T-helper 2 cell (primary cell): Measurements from ENCODE around the gene FHIT.

Experiments
- DNase-seq, 5 experiments: peaks; one replicate each; pipeline versions ENCODE4 v3.0.0 to v3.0.0-alpha.2; 2012 to 2022

Gene FHIT

DNA sequence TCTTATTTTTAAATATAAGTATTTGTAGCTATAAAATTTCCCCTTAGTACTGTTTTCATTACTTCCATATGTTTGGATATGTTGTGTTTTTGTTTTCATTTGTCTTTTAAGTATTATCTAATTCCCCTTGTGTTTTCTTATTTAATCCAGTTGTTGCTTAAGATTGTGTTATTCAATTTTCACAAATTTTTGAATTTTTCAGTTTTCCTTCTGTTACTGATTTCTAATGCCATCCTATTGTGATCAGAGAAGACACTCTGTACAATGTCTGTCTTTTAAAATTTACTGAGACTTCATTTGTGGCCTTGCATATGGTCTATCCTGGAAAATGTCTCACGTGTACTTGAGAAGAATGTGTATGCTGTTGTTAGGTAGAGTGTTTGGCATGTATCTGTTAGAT, 1405.9 kb downstream of the FHIT start:
- DNase-seq, result no peak

DNA sequence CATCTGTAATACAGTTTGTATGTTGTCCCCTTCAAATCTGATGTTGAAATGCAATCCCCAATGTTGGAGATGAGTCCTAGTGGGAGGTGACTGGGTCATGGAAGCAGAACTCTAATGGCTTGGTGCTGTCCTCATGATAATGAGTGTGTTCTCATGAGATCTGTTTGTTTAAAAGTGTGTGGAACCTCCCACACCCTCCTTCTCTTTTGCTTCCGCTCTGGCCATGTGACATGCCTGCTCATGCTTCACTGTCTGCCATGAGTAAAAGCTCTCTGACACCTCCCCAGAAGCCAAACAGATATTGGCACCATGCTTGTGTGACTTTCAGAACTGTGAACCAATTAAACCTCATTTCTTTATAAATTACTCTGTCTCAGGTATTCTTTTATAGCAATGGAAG, 1407.4 kb downstream of the FHIT start:
- DNase-seq, result no peak

DNA sequence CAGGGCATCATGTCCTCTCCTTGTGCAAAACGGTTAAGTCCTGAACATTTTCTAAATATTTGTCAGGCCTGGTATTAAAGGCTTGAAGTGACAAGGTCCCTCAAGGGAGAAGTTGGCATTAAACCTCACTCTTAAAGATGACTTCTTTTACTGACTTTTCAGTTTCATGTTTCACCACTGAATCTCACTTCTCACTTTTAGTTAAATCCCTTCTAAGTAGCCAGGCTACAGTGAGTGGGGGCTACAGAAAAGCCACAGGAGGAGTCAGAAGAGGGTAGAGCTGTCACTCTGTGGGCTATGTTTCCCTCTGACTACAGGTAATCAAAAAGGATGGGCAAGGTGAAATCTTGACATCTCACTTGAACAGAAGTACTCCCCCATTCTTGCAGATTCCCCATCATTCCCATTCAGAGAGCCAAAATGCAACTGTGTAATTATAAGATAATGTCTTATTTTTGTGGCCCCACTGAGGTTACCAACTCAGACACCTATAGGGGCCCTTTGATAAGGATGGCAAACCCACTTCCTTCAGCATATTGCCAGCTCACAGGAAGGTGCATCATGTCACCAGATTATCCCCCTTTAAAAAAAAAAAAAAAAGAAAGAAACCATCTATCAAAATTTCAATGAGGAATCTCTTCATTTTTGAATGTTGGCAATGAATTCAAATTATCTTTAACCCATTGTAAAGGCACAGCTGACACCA, 1411.3 kb downstream of the FHIT start:
- peak in 2 of 5 experiments; percentile 0 to 80 for DNase-seq

DNA sequence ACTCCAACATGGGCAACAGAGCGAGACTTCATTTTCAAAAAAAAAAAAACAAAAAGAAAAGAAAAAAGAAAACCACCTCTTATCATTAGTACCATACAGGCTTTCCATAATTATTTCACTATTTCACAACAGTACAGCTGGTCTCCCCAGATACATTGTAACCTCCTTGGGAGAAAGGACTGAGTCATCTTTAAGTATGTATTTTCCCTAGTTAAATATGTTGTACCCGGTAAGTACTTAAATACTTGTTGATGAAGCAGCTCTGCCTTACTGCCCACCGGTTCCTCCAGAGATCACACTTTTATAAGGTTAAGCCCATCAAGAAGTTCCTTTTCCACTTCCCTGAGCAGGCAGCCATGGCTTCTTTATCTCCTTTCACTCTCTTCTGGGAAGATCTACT, 1412.0 kb downstream of the FHIT start:
- no peak for DNase-seq

DNA sequence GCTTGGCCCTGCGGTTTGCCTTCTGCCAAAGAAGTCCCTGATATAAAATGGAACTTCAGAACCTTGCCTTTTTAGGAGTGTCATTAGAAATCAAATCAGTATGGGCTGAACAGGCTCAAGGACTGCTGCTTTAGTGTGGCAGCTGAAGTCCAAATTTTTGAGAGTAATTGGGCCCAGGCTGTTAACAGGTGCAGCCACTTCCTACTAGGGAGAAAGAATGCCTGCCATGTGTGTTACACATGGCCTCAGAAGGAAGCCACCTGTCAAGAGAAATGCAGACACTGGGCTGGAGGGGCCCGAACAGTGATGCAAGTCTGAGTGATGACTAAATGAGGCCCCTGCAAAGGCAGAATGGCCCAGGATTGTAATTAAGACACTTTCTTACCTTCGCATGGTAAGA, 1414.7 kb downstream of the FHIT start:
- no peak for DNase-seq

DNA sequence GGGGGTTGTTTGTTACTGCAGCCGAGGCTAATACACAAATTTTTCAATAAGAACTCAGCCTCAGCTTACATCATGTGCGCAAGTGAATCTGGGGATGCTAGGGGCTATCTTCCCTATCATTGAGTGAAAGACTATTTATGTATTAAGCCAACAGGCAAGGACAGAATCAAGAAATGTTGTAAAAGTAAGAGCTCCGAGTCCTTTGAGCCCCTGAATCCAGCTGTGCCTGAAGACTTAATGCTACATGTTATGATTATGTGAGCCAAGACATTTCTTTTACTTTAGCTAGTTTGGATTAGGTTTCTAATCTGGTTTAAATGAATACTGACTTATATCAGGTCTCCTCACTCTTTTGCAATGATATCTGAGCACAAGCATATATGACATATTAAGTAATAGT, 1418.5 kb downstream of the FHIT start:
- DNase-seq, result no peak

DNA sequence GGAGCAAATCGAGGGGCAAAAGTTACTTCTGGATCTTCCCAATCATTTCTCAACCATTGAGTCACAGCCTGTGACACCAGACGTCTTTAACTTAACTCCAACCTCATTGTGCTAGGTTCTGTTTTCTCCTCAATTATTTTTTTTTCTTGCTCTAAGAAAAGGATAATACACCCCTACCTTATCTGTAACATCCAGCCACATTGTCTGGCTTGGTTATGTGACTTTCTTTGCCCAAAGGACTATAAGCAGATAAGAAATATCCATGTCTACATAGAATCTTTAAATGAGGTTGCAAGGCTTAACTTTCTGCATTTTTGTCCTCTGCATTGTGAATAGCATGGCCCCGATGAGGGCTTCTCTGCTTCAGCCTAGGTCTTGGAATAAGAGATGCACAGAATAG, 1419.0 kb downstream of the FHIT start:
- DNase-seq, result no peak

DNA sequence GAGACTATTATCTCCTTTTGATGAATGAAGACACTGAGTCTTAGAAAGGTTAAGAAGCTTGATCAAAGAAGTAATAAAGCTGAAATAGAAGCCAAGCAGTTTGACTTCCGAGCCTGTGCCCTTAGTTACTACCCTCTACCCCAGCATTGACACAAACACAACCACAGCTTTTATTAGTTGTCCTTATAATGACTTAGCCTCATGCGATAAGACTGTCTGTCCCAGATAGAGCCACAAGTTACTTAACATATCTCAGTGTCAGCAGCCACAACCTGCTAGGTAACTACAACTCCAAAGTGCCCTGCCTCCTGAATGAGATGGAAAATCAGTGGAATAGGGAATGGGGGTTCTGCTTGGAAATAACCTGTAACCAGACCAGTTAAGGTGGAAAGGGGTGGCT, 1419.9 kb downstream of the FHIT start:
- no peak for DNase-seq

DNA sequence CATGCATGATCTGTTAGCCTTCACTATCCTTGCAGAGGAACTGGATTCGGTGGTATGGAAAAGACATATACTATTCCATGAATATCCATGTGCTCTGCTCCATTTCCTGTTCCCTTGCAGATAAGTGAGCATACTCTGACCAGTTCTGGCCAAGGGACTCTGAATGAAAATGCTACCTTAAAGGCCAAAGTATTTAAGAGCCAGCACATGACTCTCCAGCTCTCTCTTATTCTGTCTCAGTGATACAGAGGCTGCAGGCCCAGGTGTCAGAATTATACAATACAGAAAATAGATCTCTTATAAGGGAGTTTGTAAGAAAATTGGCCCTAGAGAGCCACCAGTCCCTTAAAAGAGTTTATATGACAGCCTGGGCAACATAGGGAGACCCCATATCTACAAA, 1421.7 kb downstream of the FHIT start:
- DNase-seq, result no peak

DNA sequence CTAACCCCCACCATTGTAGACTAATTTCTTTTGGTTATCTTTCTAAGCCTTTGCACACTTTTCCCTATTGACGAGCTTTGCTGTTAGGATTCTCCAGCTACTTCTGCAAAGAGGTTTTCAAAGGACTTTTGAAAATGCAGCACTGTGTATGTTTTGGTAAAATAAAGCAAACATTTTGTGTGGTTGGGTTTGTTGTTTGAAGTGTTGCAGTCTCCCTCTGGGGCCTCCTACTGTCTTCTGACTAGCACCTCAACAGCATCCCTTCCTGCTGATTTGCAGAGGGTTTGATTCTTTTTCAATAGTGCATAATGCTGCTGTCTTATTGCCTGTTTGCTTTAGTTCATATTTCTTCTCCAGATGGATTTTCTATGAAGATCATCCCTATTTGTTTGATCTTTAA, 1426.4 kb downstream of the FHIT start:
- peak in 1 of 5 experiments; percentile 36 for DNase-seq

DNA sequence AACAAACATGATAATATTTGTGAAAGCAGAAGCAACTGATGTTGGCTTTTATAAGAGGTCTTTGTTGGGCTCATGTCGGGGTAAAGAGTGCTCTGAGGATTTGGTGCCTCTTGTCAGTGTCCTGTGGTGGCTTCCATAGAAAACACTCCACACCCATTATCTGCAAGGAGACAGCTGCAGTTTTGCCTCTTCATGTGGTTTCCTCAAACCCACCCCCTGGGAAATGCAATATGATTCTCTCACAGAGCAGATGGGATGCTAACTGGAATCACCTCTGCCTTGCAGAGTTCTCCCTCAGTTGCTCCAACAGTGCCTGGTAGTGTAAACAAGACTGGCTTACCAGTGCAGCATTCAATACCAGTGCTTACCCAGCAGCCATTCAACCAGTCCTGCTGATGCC, 1430.0 kb downstream of the FHIT start:
- no peak for DNase-seq

DNA sequence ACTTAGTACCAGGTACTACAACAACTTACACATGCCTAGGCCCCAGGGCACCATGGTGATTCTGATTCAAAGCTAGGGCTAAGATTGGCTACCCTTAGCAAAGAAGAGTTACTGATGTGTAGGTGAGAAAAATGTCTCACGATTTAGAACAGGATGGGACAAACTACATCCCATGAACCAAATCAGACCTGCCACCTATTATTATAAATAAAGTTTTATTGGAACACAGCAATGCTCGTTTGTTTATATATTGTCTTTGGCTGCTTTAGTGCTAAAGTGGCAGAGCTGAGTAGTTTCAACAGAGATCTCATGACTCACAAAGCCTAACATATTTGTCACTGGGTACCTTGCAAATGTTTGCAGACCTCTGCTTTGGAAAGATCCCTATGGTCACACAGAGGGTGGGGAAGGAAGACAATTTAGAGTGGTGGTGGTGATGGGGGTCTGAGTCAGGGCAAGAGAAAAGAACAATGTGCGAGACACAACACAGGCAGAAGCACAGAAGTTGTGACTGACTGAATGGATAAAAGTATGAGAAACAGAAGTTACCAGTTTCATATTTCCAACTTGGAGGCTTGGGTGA, 1430.8 kb downstream of the FHIT start:
- DNase-seq, result no peak

DNA sequence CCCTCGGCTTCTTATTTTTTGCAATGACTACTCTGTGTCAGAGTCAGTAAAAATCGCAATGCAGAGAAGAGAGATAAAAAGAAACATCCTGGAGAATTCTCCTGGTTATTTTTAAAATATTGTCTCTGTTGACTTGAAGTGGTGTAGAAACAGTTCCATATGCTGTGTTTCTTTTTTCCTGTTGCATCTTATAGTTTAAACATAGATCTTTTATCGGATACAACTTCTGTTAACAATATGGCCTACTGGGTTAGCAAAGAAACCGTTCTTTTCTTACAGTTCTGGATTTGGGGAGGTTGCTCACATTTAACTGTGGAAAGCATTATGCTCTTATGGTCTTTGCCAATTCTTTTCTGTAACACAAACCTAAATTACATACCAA, 1432.3 kb downstream of the FHIT start:
- no peak for DNase-seq

DNA sequence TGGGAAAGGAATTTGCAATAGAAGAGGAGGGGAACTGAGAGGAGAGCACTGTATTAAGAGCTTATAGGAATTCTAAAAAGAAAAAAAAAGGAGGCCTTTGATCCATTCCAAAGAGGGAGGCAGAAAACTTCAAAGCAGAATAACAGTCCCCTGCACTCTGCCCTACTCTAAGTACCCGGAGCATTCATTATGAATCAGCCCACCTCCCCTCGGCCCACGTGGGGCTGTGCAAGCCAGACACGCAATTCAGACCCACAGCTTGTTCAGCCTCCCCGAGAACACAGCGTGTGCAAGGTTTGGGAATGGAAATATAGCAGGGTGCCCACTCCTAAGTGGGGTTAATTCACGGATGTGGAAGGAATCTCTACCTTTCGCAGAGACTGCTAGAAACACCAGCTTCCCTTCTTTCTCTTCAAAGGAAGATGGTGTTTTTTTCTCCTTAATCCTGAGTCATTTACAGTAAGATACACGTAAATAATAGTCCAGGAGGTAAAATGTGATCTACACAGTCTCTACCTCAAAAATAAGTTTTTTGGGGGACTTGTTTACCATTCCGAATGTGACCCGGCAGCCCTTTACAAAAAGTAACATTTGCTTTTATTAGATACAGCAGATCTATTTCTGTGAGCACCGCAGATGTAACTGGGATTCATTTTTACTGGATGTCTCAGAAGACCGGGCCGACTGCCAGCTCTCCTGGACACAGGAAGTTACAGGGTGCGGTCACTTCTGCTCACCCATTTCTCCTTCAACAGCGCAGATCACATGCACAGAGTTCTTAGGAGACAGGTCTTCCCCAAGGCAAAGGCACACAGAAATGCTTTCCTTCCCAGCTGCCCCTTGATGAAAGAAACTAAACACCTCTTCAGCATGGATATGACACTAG, 1433.0 kb downstream of the FHIT start:
- DNase-seq, result no peak

DNA sequence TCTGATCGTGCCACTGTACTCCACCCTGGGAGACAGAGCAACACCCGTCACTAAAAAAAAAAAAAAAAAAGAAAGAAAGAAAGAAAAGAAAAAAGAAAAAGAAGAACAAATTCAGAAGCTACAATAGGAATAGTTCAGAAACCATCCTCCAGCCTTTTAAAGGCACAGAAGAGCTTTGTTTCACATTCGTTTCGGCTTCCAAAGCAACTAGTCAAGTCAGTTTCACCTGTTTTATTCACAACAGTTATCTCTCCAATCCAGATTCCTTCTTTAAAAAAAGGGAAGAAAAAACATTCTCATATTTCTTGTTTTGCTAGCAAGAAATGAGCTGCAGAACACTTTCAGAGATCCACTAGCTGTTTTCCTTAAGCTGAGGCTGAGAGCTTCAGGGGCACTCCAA, 1433.7 kb downstream of the FHIT start:
- no peak for DNase-seq

DNA sequence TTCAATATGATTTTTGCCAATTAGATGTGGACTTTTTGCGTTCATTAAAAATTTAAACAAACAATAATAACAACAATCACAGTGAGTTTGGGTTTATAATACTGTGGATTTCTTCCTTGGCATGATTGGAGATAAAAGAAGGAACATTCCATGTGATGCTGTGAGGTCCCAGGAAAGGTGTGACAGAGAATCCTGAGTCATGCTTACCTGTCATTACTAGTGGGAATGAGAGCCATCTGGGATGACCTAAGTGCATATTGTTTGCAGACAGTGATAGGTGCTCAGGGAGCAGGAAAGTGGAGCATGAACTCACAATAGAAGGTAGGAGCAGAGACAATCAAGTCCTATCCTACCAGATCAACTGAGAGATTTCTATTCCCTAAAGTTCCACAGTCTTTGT, 1434.9 kb downstream of the FHIT start:
- DNase-seq, result no peak

DNA sequence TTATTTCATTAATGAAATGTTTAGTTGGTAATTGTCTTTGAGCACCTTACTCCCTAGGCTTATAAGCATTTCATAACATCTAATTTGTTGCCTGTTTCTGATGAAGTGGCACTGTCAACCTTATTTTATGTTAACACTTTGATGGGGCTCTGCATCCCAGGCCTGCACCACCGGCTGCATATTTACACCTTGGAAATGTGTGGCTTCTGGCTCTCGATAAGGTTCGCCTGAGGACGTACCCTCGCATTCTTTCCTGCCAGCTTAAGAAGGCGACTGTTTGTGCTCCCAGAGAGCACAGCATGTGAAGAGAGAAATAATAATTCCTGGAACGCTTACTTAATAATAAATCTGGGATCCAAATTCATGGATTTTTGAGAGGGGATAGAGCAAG, 1438.1 kb downstream of the FHIT start:
- DNase-seq, result no peak

DNA sequence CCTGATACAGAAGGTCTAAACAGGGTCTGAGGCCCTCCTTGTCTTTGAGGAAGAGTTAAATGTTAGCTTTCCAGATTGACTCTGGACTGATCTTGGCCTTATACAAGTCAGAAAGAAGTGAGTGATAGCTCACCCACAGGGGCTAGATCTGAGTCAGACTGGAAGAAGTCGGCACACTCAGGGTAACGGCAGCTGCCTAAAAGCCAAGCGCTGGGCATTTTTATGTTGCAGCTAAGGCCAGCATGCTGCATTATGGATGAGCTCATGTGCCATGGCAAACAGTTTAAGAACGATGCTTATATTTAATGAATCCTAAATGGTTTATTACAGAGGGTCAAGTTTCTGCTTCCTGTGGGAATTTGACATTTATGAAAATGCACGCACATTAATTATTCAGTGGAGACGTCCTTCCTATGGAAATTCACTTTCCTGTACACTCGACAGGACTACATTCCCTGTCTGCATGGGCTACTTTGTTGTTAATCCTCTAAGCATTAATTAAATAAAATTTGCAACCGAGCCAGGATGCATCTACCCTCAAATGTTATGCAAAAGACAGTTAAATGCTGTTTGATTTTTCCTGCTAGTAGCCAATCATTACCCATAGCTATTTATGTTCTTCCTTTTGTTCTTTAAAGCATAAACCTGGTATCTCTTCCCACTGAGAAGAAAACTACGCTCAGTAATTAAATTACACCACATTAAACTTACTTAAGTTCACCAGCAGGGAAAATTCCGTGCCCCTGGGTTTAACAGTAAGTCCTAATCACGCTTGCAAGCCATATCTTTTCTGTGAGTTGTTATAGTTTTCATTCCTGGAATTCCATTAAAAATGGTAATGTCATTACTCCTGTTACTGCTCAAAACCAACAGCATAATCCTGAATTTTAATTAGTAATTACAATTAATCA, 1438.8 kb downstream of the FHIT start:
- peak in 1 of 5 experiments; percentile 70 for DNase-seq

DNA sequence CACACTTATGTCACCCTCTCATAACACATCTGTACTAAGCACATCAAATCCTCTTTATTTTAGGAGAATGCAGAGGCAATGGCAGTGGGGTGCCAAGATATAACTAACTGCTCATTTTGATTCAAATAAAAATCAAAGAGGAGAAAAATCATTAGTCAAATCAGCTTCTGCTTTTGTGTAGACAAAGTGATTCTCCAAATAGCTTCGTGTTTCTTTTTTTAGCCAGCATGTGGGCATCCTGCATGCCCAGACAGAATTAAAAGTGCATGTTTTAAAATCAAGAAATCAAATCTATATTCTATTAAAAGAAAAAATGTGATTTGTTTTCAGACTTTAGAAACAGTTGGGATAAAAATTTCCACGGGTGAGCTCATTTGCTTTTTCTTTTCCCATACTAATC, 1440.1 kb downstream of the FHIT start:
- DNase-seq, result no peak

DNA sequence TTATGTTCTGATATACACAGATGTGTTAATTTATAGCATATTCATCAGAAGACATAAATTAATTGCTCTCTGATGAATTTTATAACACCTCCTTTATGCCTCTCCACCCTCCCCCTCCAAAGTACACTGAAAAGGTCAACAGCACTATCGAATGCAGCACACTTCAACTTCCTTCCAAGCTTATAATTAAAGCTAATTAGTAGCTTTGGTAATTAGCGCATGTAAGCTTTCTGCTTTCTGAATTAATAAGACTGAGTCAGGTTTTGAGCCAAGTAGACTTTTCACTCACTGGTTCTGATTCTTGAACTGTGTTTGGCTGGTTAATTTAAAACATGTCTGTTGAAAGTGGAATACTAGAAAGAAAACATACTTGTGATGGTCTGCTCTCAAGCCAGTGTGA, 1440.6 kb downstream of the FHIT start:
- DNase-seq, result no peak

DNA sequence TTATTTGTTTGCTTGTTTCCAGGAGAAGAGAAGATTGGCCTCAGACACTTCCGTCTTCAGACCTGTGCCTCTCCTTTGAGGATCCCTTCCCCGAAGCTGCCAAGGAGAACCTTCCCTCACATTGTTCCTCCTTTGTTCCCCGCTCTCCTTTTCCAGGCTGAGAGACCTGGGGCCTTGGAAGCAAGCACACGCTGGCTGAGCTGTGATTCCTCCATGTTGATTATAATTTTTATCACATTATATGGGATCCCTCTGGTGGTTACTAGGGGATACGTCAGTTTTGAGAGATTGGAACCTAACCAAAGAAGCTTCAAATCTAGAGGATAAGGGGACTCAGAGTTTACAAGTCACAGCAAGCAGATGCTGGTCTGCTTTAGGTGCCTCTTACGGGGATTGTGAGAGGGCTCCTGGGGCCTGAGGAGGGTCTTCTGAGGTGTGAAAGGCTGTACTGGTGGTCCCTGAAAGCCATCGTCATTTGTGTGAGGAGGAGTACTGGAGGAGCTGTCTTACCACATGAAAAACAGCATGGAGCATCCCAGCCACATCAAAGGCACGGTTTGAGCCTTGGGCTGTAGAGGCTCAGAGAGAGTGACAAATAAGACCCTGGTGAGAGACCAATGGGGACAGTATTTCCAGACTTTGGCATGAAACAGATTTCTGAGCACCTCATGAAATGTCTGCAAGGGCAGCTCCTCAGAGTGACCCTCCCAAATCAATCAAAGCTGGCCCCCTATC, 1441.4 kb downstream of the FHIT start:
- DNase-seq, result peak in 2 of 5 experiments; percentile 5 to 21

DNA sequence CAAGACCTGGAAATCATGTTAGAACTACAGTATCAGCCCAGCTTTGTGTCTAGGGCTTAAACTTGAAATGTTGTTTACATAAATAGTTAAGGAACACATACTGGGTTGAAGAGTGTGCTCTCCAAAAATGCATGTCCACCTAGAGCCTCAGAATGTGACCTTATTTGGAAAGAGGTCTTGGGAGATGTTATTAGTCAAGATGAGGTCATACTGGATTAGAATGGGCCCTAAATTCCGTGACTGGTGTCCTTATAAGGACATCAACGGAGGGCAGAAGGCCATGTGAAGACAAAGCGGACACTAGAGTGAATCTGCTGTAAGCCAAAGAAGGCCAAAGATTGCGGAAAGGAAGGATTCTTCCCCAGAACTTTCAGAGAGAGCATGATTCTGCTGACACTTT, 1442.2 kb downstream of the FHIT start:
- DNase-seq, result no peak
